Activated naive CD4-positive, alpha-beta T cell treated with anti-CD3 and anti-CD28 coated beads for 36 hours (primary cell): ENCODE results near the gene TMEM186. TPM values are rescaled to one million over a fixed set of nuclear protein-coding genes. Genes with fewer than 3 reads are reported as not detected.
A peak's percentile ranks its signal among the peaks of the same experiment; 100 is the strongest.
"Not testable (repeated sequence)": the region's sequence is repeated elsewhere in the genome, so short reads cannot be mapped to it uniquely, and the experiment has no call there.

ENCODE experiments used
- CTCF ChIA-PET: fragments of 350-600 bp; sonication (Branson Sonifier 250); formaldehyde crosslinking; loops from one replicate; lab custom pipeline; 2021; ENCODE audit warnings: antibody characterized with exemption; lab: Charles Lee
- DNase-seq: peaks from one replicate; pipeline ENCODE4 v3.0.0-alpha.2; 2020
- H3K27ac Mint-ChIP-seq: one replicate; pipeline ENCODE4 v1.8.0; 2021; ENCODE audit warnings: mild to moderate bottlenecking, mixed read lengths
- H3K27me3 Mint-ChIP-seq: one replicate; pipeline ENCODE4 v1.8.0; 2021; ENCODE audit warnings: low read depth, mixed read lengths
- H3K36me3 Mint-ChIP-seq: one replicate; pipeline ENCODE4 v1.8.0; 2021; ENCODE audit warnings: low read depth, mixed read lengths
- H3K4me1 Mint-ChIP-seq: one replicate; pipeline ENCODE4 v1.8.0; 2021; ENCODE audit warnings: low read depth, mixed read lengths
- H3K4me3 Mint-ChIP-seq: one replicate; pipeline ENCODE4 v1.8.0; 2021; ENCODE audit warnings: mild to moderate bottlenecking, moderate library complexity, mixed read lengths
- H3K9me3 Mint-ChIP-seq: one replicate; pipeline ENCODE4 v1.8.0; 2021; ENCODE audit warnings: mixed read lengths
- intact Hi-C: fragments of 100-400 bp; cut with micrococcal nuclease; formaldehyde crosslinking; loops from one replicate; pipeline ENCODE4 v1.15.1; 2023
- total RNA-seq, 2 experiments: library from RNA; stranded (reverse); gene quantifications; one replicate each; pipeline ENCODE4 v1.2.3, GENCODE V29; 2021

The TMEM186 gene
- 10 to 100 TPM; 12.1 to 12.6 TPM for total RNA-seq

- DNase-seq: peak; percentile 96
- CTCF ChIA-PET: interaction anchor here (1.5 kb wide), 1 partner anchor 139 kb away, joined by 3 read pairs; no protein-coding TSS in a partner anchor
- Mint-ChIP-seq H3K27ac (peak within 1 kb of the TSS; percentile 91), H3K36me3 (peaks cover 27% of the 10 kb centered on the region), H3K4me1 (peaks cover 49% of the 10 kb centered on the region), H3K9me3 (no peaks in the 10 kb centered on the region), H3K27me3 (no peaks in the 10 kb centered on the region), H3K4me3 (peak within 1 kb of the TSS; percentile 95)
- intact Hi-C loops: loop anchor here (1.0 to 5.0 kb wide), 9 partner anchors 71 to 337 kb away; partner anchors contain the start of genes HAPSTR1, METTL22 and USP7
These were observed at the start of gene TMEM186, which contains the start of gene PMM2 for GRCh38 chr16:8797364-8798173. TMEM186 (minus strand) TSS chr16:8797639; CDS start chr16:8797614, 25 bp downstream. PMM2 (plus strand) TSS chr16:8797839; CDS start chr16:8797883, 44 bp downstream.

- Mint-ChIP-seq H3K4me1 (peaks cover 15% of the 10 kb centered on the region), H3K27ac (no peak overlapping the region), H3K9me3 (no peaks in the 10 kb centered on the region), H3K4me3 (no peak overlapping the region), H3K27me3 (no peaks in the 10 kb centered on the region), H3K36me3 (peaks cover 18% of the 10 kb centered on the region)
- intact Hi-C loops: no loop called here
- CTCF ChIA-PET: no interaction called here
- DNase-seq: no peak
These were observed 49.7 kb upstream of the TMEM186 start for GRCh38 chr16:8847145-8847544.

GRCh38 chr16:8846401-8846932 lies 49.0 kb upstream of the TMEM186 start:
- H3K36me3 Mint-ChIP-seq: peaks cover 16% of the 10 kb centered on the region
- peaks cover 16% of the 10 kb centered on the region for H3K4me1 Mint-ChIP-seq
- H3K9me3 Mint-ChIP-seq: no peaks in the 10 kb centered on the region
- DNase-seq: no peak
- CTCF ChIA-PET: no interaction called here
- H3K27ac Mint-ChIP-seq: no peak overlapping the region
- intact Hi-C loops: no loop called here
- H3K27me3 Mint-ChIP-seq: no peaks in the 10 kb centered on the region
- H3K4me3 Mint-ChIP-seq: no peak overlapping the region

- Mint-ChIP-seq H3K27me3 (no peaks in the 10 kb centered on the region), H3K4me1 (peaks cover 14% of the 10 kb centered on the region), H3K36me3 (peaks cover 14% of the 10 kb centered on the region), H3K27ac (no peak overlapping the region), H3K9me3 (no peaks in the 10 kb centered on the region), H3K4me3 (no peak overlapping the region)
- CTCF ChIA-PET: no interaction called here
- intact Hi-C loops: no loop called here
- DNase-seq: no peak
These were observed 48.4 kb upstream of the TMEM186 start for GRCh38 chr16:8845699-8846298.

- DNase-seq, H3K9me3 Mint-ChIP-seq, H3K27ac Mint-ChIP-seq, H3K36me3 Mint-ChIP-seq, intact Hi-C loops, H3K4me3 Mint-ChIP-seq, CTCF ChIA-PET, H3K27me3 Mint-ChIP-seq, H3K4me1 Mint-ChIP-seq: not testable (repeated sequence)
These were observed 45.9 kb upstream of the TMEM186 start for GRCh38 chr16:8843296-8843695.

GRCh38 chr16:8842016-8842415 lies 44.6 kb upstream of the TMEM186 start:
- CTCF ChIA-PET, H3K4me3 Mint-ChIP-seq, H3K27ac Mint-ChIP-seq, DNase-seq, H3K9me3 Mint-ChIP-seq, H3K4me1 Mint-ChIP-seq, H3K27me3 Mint-ChIP-seq, H3K36me3 Mint-ChIP-seq, intact Hi-C loops: not testable (repeated sequence)

- H3K4me3 Mint-ChIP-seq, DNase-seq, H3K27ac Mint-ChIP-seq, H3K4me1 Mint-ChIP-seq, H3K36me3 Mint-ChIP-seq, H3K27me3 Mint-ChIP-seq, H3K9me3 Mint-ChIP-seq, intact Hi-C loops, CTCF ChIA-PET: not testable (repeated sequence)
These were observed 40.2 kb upstream of the TMEM186 start for GRCh38 chr16:8837594-8837993.

- DNase-seq, H3K4me3 Mint-ChIP-seq, H3K27ac Mint-ChIP-seq, H3K36me3 Mint-ChIP-seq, H3K9me3 Mint-ChIP-seq, H3K27me3 Mint-ChIP-seq, CTCF ChIA-PET, H3K4me1 Mint-ChIP-seq, intact Hi-C loops: not testable (repeated sequence)
These were observed 39.4 kb upstream of the TMEM186 start for GRCh38 chr16:8836797-8837196.

GRCh38 chr16:8832717-8833105 lies 35.3 kb upstream of the TMEM186 start:
- intact Hi-C loops: no loop called here
- CTCF ChIA-PET: interaction anchor here (1.2 kb wide), 1 partner anchor 47 kb away, joined by 4 read pairs; no protein-coding TSS in a partner anchor
- H3K4me1 Mint-ChIP-seq: peaks cover 14% of the 10 kb centered on the region
- peaks cover 29% of the 10 kb centered on the region for H3K36me3 Mint-ChIP-seq
- no peak overlapping the region for H3K4me3 Mint-ChIP-seq
- no peak overlapping the region for H3K27ac Mint-ChIP-seq
- no peaks in the 10 kb centered on the region for H3K27me3 Mint-ChIP-seq
- no peaks in the 10 kb centered on the region for H3K9me3 Mint-ChIP-seq
- DNase-seq: no peak

- Mint-ChIP-seq H3K36me3 (peaks cover 29% of the 10 kb centered on the region), H3K27ac (no peak overlapping the region), H3K9me3 (no peaks in the 10 kb centered on the region), H3K4me1 (peaks cover 14% of the 10 kb centered on the region), H3K4me3 (no peak overlapping the region), H3K27me3 (no peaks in the 10 kb centered on the region)
- intact Hi-C loops: no loop called here
- CTCF ChIA-PET: interaction anchor here (1.2 kb wide), 1 partner anchor 47 kb away, joined by 4 read pairs; no protein-coding TSS in a partner anchor
- DNase-seq: no peak
These were observed 34.7 kb upstream of the TMEM186 start for GRCh38 chr16:8831871-8832716.

- Mint-ChIP-seq H3K27ac (no peak overlapping the region), H3K36me3 (peaks cover 30% of the 10 kb centered on the region), H3K4me3 (no peak overlapping the region), H3K9me3 (no peaks in the 10 kb centered on the region), H3K27me3 (no peaks in the 10 kb centered on the region), H3K4me1 (peaks cover 14% of the 10 kb centered on the region)
- CTCF ChIA-PET: no interaction called here
- intact Hi-C loops: no loop called here
- no peak for DNase-seq
These were observed 34.0 kb upstream of the TMEM186 start for GRCh38 chr16:8831450-8831849.
